K562 (cell line): ENCODE results near the gene TSPAN14. TPM values are rescaled to one million over a fixed set of nuclear protein-coding genes. Genes with fewer than 3 reads are reported as not detected.

Source experiments
- CEBPZ ChIP-seq: fragments of 150-350 bp; IDR thresholded peaks from 2 replicates; pipeline ENCODE4 v1.6.1; 2014; ENCODE audit warnings: low read depth, mild to moderate bottlenecking, low read length, borderline replicate concordance
- FOXA3 ChIP-seq, 2 experiments: fragments of 450-650 bp in 1 of 2; sonication (generic) in 1 of 2; formaldehyde crosslinking; IDR thresholded peaks in 1 of 2; conservative IDR thresholded peaks in 1 of 2; 2 replicates each; pipeline versions ENCODE4 v1.4.0 to v1.8.0; 2020 to 2022; ENCODE audit warnings: mild to moderate bottlenecking in 2 of 2, missing genetic modification reagents in 1 of 2
- HDAC2 ChIP-seq: fragments of 450-650 bp; IDR thresholded peaks from 2 replicates; pipeline ENCODE4 v1.6.1; 2016; ENCODE audit warnings: mild to moderate bottlenecking
- HDAC3 ChIP-seq: fragments of 450-650 bp; IDR thresholded peaks from 2 replicates; pipeline ENCODE4 v1.6.1; 2018; ENCODE audit warnings: borderline replicate concordance, mild to moderate bottlenecking, moderate library complexity; ENCODE audit not compliant: partially characterized antibody
- MCM5 ChIP-seq: fragments of 450-650 bp; IDR thresholded peaks from 2 replicates; pipeline ENCODE4 v1.6.1; 2016; ENCODE audit warnings: low read depth
- NFXL1 ChIP-seq: fragments of 450-650 bp; formaldehyde crosslinking; IDR thresholded peaks from 2 replicates; pipeline ENCODE4 v1.4.0; 2021; ENCODE audit warnings: mild to moderate bottlenecking
- POU5F1 ChIP-seq: fragments of 150-350 bp; IDR thresholded peaks from 2 replicates; pipeline ENCODE4 v1.6.1; 2014; ENCODE audit warnings: borderline replicate concordance, low read length, low read depth, mild to moderate bottlenecking; ENCODE audit not compliant: partially characterized antibody
- RAD21 ChIP-seq, 2 experiments: fragments of 250-450 bp in 1 of 2; fragments of 450-650 bp in 1 of 2; sonication (Bioruptor Pico) in 1 of 2; formaldehyde crosslinking in 1 of 2; IDR thresholded peaks in 1 of 2; conservative IDR thresholded peaks in 1 of 2; 2 replicates each; pipeline versions ENCODE4 v1.4.0 to v1.8.0; 2020 to 2022; ENCODE audit warnings: mild to moderate bottlenecking in 2 of 2, moderate library complexity in 1 of 2
- REST ChIP-seq, 2 experiments: fragments of 450-650 bp; formaldehyde crosslinking in 1 of 2; IDR thresholded peaks; 2 replicates each; pipeline versions ENCODE4 v1.4.0 to v1.6.1; 2014 to 2020; ENCODE audit warnings: mild to moderate bottlenecking in 2 of 2, borderline replicate concordance in 1 of 2, low read depth in 1 of 2
- ZBTB5 ChIP-seq: fragments of 450-650 bp; IDR thresholded peaks from 2 replicates; pipeline ENCODE4 v1.6.1; 2017; ENCODE audit warnings: antibody characterized with exemption
- ZFPM2 ChIP-seq: fragments of 250-450 bp; sonication (Bioruptor Pico); IDR thresholded peaks from 2 replicates; pipeline ENCODE4 v1.5.1; 2022; ENCODE audit warnings: mild to moderate bottlenecking
- ZKSCAN8 ChIP-seq: fragments of 200-800 bp; sonication (Bioruptor generic); IDR thresholded peaks from 2 replicates; pipeline ENCODE4 v1.6.1; 2016; ENCODE audit warnings: missing genetic modification characterization, missing compliant biosample characterization
- ZNF133 ChIP-seq: fragments of 250-450 bp; sonication (Bioruptor Pico); IDR thresholded peaks from 2 replicates; pipeline ENCODE4 v1.4.0; 2020; ENCODE audit warnings: mild to moderate bottlenecking
- polyA plus RNA-seq, 8 experiments: library from polyadenylated mRNA; depleted of rRNA in 4 of 8; stranded (reverse) in 5 of 8; unstranded in 3 of 8; fragments of >200 nt; fragmentation: Nextera tagmentation in 2 of 8; fragmentation: Illumina TruSeq in 1 of 8; extraction: Ambion mirVana in 2 of 8; extraction: Trizol in 1 of 8; gene quantifications; 2 replicates each; pipeline versions ENCODE4 v1.2.1 to v1.2.3, GENCODE V29; 2011 to 2014; ENCODE audit warnings: inconsistent platforms in 1 of 8, missing spikeins in 1 of 8
- total RNA-seq, 7 experiments: library from RNA; depleted of rRNA in 6 of 7; stranded (reverse); fragments of >200 nt in 6 of 7; fragmentation: Illumina TruSeq in 2 of 7; extraction: Trizol in 2 of 7; gene quantifications; 2 replicates each; pipeline versions ENCODE4 v1.2.1 to v1.2.3, GENCODE V29; 2011 to 2021; ENCODE audit warnings: low replicate concordance in 1 of 7

TSPAN14 gene
- total and polyA plus RNA-seq, 9 of the 15 experiments (the other 6 are each of a cell fraction or from before 2014, with no cell fraction given): 5.8 to 92.9 (median 23.3) TPM

GRCh38 chr10:80535671-80536360 lies 81.7 kb downstream of the TSPAN14 start (continued):
- no peak for TF ChIP-seq CEBPZ
- no peak for TF ChIP-seq FOXA3 (CRISPR knock-in tag; conservative IDR thresholded peaks at IDR 0.05 in 1 of 2, IDR thresholded peaks at IDR 0.05 in 1 of 2)
- TF ChIP-seq POU5F1: no peak
- 0 out of 2 replicates have a peak, but pooled peaks have one; percentile 12 for TF ChIP-seq NFXL1
- TF ChIP-seq ZBTB5: no peak
- TF ChIP-seq ZFPM2 (CRISPR knock-in tag): no peak
- TF ChIP-seq ZKSCAN8: no peak
- no peak for TF ChIP-seq HDAC2
- TF ChIP-seq MCM5: no peak
- TF ChIP-seq HDAC3: no peak
- peak; percentile 39 to 64 for TF ChIP-seq RAD21 (CRISPR knock-in tag; conservative IDR thresholded peaks at IDR 0.05 in 1 of 2, IDR thresholded peaks at IDR 0.05 in 1 of 2)
- peak; percentile 43; the same call in 1 of the 2 replicates for TF ChIP-seq REST (IDR thresholded peaks at IDR 0.05; ENCODE audit: borderline replicate concordance)
- no peak for TF ChIP-seq REST (CRISPR knock-in tag; IDR thresholded peaks at IDR 0.05; ENCODE audit: low read depth)
- TF ChIP-seq ZNF133: no peak
